ENCODE data around the gene ZSWIM7. TPM values are rescaled to one million over a fixed set of nuclear protein-coding genes. Genes with fewer than 3 reads are reported as not detected.

ZSWIM7 gene
- total RNA-seq, 1 experiment from 2014 or later, result 37.8 TPM

GRCh38 chr17:16005636-16006035, 6.1 kb upstream of the ZSWIM7 start:
- Histone ChIP-seq H3K4me1 (ENCODE audit: insufficient read depth, low read length) (0 out of 2 replicates have a peak, but pooled peaks cover 4% of the 10 kb centered on the region), H2AK5ac (ENCODE audit: insufficient read length, low read length) (no peak overlapping the region), H2BK120ac (ENCODE audit: low read depth, low read length, poor library complexity, severe bottlenecking) (no peak overlapping the region), H3K9ac (ENCODE audit: extremely low read depth, insufficient read length, low read length) (no peak overlapping the region), H4K20me1 (ENCODE audit: control insufficient read depth, insufficient read depth, insufficient read length) (no peaks in the 10 kb centered on the region), H4K5ac (ENCODE audit: insufficient read length, low read depth, low read length) (no peak overlapping the region), H3K18ac (ENCODE audit: insufficient read length, low read depth, low read length) (no peak overlapping the region), H2AFZ (ENCODE audit: low read length) (no peak overlapping the region), H2BK20ac (ENCODE audit: low read depth, low read length, poor library complexity, severe bottlenecking) (no peak overlapping the region), H3T11ph (ENCODE audit: low read length) (no peak overlapping the region), H3K4me2 (ENCODE audit: insufficient read depth, insufficient read length, low read length) (no peak overlapping the region), H2BK12ac (ENCODE audit: insufficient read length, low read depth, low read length) (no peak overlapping the region), H3K23me2 (ENCODE audit: insufficient read length, low read depth, low read length, poor library complexity, severe bottlenecking) (peaks cover 1% of the 10 kb centered on the region), H3K79me1 (ENCODE audit: insufficient read depth, low read depth, low read length, poor library complexity, severe bottlenecking) (peaks cover 8% of the 10 kb centered on the region), H3K23ac (ENCODE audit: insufficient read length, low read depth, low read length) (no peak overlapping the region), H4K8ac (replicated peaks; ENCODE audit: insufficient read length, low read depth, low read length) (no peak overlapping the region), H3K27me3 (ENCODE audit: insufficient read depth, low read length) (no peaks in the 10 kb centered on the region), H3K4ac (ENCODE audit: low read depth, low read length) (no peak overlapping the region), H3K9me3 (ENCODE audit: control insufficient read depth, low read depth, low read length) (no peaks in the 10 kb centered on the region), H2BK5ac (ENCODE audit: insufficient read length, low read length) (no peak overlapping the region), H3K79me2 (ENCODE audit: insufficient read depth, low read length) (peaks cover 9% of the 10 kb centered on the region; the same call in 1 of the 2 replicates), H4K91ac (ENCODE audit: insufficient read length, low read depth, low read length) (no peak overlapping the region), H3K27ac (ENCODE audit: insufficient read length, low read depth, low read length) (no peak overlapping the region), H3K56ac (ENCODE audit: insufficient read length, low read depth, low read length) (no peak overlapping the region), H3K14ac (ENCODE audit: insufficient read depth, low read length) (no peak overlapping the region), H2BK15ac (ENCODE audit: low read depth, low read length) (no peak overlapping the region)
- whole genome bisulfite sequencing (ENCODE audit: extremely low coverage, insufficient read length, low lambda C conversion rate), result no CpG with 5 or more reads among the region's 1 CpG
- H3K4me1 Mint-ChIP-seq, result peaks cover 7 to 14% of the 10 kb centered on the region in 2 experiments
- peaks cover 7 to 10% of the 10 kb centered on the region in 2 experiments for H3K9me3 Mint-ChIP-seq
- H3K27me3 Mint-ChIP-seq (ENCODE audit: low read depth), result no peaks in the 10 kb centered on the region
- H3K27ac Mint-ChIP-seq, result no peak overlapping the region
- no peak overlapping the region for H3K4me3 Mint-ChIP-seq
- no peak for DNase-seq
- H3K36me3 Mint-ChIP-seq (ENCODE audit: insufficient read depth in 1 of 3, low read depth in 3 of 3), result peaks cover 70 to 92% (median 90%) of the 10 kb centered on the region in 3 experiments
- no peak for TF ChIP-seq CTCF (conservative IDR thresholded peaks at IDR 0.05)
